NCI-H1048 (cell line): ENCODE measurements around the gene SIRT5.

ENCODE experiments used
- DNase-seq: peaks from one replicate; lab custom pipeline; 2025; lab: John Stamatoyannopoulos, UW

The SIRT5 gene

GRCh38 chr6:13574571-13575376 lies at the start of gene SIRT5:
SIRT5 (plus strand) TSS chr6:13574601; CDS start chr6:13584111, 9,510 bp downstream.
- peak; percentile 57 for DNase-seq

- DNase-seq = no peak
Observed at GRCh38 chr6:13524801-13525508, 49.4 kb upstream of the SIRT5 start.

DNA sequence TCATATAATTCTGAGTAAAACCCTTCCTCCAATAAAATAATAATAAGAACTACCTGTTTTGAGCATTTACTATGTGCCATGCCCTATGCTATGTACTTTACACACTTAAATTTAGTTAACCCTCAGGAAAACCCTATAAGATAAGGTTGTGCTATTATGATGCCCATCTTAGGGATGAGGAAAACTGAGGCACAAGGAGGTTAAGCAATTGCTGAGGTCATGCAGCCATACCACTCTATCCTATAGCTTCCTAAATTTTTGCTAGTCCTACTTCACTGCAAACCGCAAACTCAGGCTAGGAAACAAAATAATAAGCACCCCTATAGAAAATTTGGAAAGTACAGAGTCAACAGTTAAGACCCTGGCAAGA lies 48.1 kb upstream of the SIRT5 start:
- no peak for DNase-seq

DNA sequence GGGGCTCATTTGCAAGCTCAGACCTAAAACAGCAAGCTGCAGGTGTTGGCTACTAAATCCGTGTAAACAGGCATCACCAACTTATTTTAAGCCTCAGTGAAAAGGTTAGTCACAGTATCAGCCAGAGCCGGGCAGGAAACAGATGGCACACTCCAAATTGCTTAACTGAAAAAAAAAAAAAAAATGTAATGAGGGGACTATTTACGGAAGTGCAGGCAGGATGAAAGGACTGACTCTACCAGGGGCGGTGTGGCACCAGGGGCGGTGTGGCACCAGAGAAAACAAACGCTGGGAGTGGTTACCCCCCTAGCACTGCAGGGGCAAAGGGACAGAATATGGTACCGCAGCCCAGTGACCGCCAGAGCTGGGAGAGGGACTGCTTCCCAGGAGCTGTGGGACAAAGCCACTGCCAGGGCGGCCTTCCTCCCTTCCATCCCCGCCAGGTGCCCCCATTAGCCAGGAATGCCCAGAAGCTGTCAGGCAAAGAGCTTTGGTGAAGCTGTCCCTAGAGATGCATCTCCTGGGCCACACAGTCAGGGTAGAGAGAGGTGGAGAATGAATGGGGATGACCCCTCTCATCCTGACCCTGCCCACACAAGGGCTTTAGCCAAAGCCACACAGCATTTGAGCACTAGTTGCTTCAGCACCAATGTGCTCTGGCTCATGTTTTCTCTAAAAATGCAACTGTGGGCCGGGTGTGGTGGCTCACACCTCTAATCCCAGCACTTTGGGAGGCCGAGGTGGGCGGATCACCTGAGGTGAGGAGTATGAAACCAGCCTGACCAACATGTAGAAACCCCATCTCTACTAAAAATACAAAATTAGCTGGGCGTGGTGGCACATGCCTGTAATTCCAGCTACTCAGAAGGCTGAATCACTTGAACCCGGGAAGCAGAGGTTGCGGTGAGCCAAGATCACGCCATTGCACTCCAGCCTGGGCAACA lies 47.4 kb upstream of the SIRT5 start:
- DNase-seq = no peak

DNA sequence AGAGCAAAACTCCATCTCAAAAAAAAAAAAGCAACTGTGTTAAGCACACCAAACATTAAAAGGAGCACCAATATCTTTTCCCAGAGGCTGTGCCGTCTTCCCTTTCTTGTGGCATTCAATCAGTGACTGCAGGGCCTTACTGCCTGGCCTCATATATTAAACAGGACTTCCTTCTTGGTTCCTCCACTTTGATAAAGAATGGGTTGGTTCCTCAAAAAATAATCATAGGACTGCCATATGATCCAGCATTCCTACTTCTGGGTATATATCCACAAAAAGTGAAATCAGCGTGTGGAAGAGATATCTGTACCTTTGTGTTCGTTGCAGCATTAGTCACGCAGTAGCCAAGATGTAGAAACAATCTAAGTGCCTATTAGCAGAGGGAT lies 46.7 kb upstream of the SIRT5 start:
- DNase-seq = no peak

- DNase-seq = no peak
Observed at GRCh38 chr6:13528232-13528631, 46.2 kb upstream of the SIRT5 start.

- DNase-seq = no peak
Observed at GRCh38 chr6:13528777-13529343, 45.5 kb upstream of the SIRT5 start.

GRCh38 chr6:13531956-13532355 lies 42.4 kb upstream of the SIRT5 start:
- DNase-seq = no peak

DNA sequence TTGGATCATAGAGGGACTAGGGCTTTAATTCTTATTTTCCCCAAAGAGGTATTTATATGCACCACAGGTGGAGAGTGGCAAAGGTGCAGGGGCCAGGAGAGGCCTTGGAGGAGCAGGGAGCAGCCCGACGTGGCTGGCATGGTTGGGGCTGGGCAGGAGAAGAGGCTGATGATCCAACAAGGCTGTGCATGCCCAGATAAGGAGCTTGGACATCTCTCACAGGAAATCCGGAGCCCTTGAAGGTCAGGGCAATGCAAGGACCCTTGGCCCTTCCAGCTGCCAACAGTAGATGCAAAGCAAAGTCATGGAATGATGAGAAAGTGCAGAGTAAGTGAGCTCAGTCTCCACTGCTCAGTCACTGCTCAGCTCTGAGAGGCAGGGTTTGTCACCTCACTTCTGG lies 39.9 kb upstream of the SIRT5 start:
- DNase-seq = no peak

GRCh38 chr6:13535306-13535705 lies 39.1 kb upstream of the SIRT5 start:
- no peak for DNase-seq

- no peak for DNase-seq
Observed at GRCh38 chr6:13536796-13537526, 37.4 kb upstream of the SIRT5 start.

DNA sequence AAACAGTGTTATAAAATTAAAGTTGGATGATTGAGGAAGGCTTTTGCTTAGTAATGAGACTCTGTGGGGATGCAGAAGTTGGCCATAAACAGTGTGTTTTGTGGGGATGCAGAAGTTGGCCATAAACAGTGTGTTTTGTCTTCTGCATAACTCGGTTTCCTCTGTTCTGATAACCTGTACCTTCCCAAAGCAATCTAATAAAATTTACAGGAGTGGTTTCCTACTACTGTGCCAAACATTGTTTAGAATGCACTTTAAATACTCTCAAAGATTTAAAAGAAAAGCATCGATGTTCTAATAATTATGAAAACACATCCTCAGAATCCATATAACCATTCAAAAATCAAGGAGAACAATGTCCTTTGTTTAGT lies 36.9 kb upstream of the SIRT5 start:
- DNase-seq = no peak

DNA sequence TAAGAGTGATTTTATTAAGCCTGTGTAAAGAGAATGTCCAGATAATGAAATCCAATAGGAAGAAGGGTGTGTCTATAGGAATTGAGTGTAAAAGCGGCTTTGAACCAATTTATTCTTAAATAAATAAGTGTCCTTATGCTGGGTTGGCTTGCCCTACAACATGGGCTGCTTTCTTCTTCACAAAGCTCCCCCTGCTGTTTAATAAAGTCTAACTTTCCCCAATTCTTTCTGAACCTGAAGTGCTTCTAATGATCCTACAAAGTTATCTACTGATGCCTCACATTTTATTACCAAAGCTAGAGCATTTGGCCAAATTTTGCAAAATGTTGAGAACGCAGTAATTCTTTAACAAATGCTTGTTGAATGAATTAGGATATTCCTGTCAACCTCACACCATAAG lies 36.3 kb upstream of the SIRT5 start:
- no peak for DNase-seq

DNA sequence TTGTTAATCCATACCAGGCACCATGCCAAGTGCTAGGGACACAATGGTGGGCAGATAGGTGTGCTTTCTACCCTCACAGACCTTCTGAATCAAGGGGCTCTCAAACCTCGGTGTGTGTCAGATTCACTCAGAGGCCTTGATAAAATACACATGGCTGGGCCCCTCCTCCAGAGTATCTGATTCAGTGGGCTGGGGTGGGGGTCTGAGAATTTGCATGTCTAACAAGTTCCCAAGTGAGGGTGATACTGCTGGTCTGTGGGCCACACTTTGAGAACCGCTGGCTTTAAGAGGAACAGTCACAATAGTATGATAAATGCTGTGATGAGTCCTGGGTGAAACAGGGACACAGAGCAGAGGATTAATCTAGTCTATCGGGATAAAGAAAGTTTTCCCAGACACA lies 35.8 kb upstream of the SIRT5 start:
- no peak for DNase-seq

DNA sequence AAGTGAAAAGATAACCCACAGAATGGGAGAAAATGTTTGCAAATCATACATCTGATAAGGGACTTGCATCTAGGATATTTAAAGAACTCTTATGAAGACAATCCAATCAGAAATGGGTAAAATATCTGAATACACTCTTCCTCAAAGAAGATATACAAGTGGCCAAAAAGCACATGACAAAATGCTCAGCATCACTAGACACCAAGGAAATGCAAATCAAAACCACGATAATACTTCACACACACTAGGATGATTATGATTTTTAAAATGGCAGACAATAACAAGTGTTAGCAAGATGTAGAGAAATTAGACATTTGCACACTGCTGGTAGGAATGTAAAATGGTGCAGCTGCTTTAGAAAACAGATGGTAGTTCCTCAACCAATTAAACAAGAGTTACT lies 34.8 kb upstream of the SIRT5 start:
- no peak for DNase-seq

GRCh38 chr6:13541496-13541895 lies 32.9 kb upstream of the SIRT5 start:
- DNase-seq = no peak

DNA sequence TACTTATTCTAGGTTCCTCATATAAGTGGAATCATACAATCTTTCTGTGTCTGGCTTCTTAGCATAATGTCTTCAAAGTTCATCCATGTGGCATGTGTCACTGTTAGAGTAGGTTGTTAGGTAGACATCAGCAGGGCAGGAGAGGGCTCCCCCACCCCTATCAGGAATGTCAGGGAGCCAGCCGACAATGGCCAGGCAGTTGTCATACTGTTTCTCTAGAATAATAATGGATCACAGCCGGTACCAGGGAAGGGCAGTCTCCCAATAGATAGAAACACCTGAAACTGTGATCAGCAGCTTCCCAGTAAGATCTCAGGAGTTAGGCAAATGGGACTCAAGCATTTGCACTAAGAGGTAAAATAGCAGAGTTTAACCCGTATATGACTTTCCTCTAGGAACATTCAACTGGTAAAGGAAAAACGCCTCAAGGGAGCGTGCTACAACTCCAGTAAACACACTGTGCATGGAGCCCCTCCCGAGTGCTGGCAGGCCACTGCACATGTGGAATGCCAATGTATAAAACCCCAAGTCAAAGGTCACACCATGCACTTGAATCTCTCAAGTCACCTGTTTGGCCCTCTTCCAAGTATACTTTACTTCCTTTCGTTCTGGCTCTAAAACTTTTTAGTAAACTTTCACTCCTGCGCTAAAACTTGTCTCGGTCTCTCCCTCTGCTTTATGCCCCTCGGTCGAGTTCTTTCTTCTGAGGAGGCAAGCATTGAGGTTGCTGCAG lies 29.8 kb upstream of the SIRT5 start:
- no peak for DNase-seq

- DNase-seq = no peak
Observed at GRCh38 chr6:13545885-13546284, 28.5 kb upstream of the SIRT5 start.

GRCh38 chr6:13548500-13549210 lies 25.7 kb upstream of the SIRT5 start:
- DNase-seq = no peak

GRCh38 chr6:13550656-13551055 lies 23.7 kb upstream of the SIRT5 start:
- no peak for DNase-seq
